Activated CD4-positive, alpha-beta T cell treated with anti-CD3 and anti-CD28 coated beads, Interleukin-2, amount 10 ng/mL, durations not matched to agents 24 days and 14 days (primary cell): Measurements from ENCODE around the gene DROSHA. TPM values are rescaled to one million over a fixed set of nuclear protein-coding genes. Genes with fewer than 3 reads are reported as not detected.
"Not testable (repeated sequence)": the region's sequence is repeated elsewhere in the genome, so short reads cannot be mapped to it uniquely, and the experiment has no call there.

ENCODE experiments used
- DNase-seq: peaks from one replicate; pipeline ENCODE4 v3.0.0; 2022
- H3K27ac Mint-ChIP-seq: one replicate; pipeline ENCODE4 v1.8.0; 2022; ENCODE audit warnings: mild to moderate bottlenecking, mixed read lengths
- H3K27me3 Mint-ChIP-seq: one replicate; pipeline ENCODE4 v1.8.0; 2022; ENCODE audit warnings: mixed read lengths
- H3K36me3 Mint-ChIP-seq: one replicate; pipeline ENCODE4 v1.8.0; 2022; ENCODE audit warnings: low read depth, mild to moderate bottlenecking, mixed read lengths
- H3K4me1 Mint-ChIP-seq: one replicate; pipeline ENCODE4 v1.8.0; 2021; ENCODE audit warnings: mixed read lengths
- H3K4me3 Mint-ChIP-seq: one replicate; pipeline ENCODE4 v1.8.0; 2022; ENCODE audit warnings: mild to moderate bottlenecking, moderate library complexity, mixed read lengths
- H3K9me3 Mint-ChIP-seq: one replicate; pipeline ENCODE4 v1.8.0; 2021; ENCODE audit warnings: mixed read lengths
- intact Hi-C: fragments of 100-400 bp; cut with micrococcal nuclease; formaldehyde crosslinking; loops from one replicate; pipeline ENCODE4 v1.15.1; 2023
- total RNA-seq: library from RNA; stranded (reverse); gene quantifications from 2 replicates; pipeline ENCODE4 v1.2.3, GENCODE V29; 2022

The DROSHA gene
- total RNA-seq, 1 donor from 2014 or later = 88.7 TPM

DNA sequence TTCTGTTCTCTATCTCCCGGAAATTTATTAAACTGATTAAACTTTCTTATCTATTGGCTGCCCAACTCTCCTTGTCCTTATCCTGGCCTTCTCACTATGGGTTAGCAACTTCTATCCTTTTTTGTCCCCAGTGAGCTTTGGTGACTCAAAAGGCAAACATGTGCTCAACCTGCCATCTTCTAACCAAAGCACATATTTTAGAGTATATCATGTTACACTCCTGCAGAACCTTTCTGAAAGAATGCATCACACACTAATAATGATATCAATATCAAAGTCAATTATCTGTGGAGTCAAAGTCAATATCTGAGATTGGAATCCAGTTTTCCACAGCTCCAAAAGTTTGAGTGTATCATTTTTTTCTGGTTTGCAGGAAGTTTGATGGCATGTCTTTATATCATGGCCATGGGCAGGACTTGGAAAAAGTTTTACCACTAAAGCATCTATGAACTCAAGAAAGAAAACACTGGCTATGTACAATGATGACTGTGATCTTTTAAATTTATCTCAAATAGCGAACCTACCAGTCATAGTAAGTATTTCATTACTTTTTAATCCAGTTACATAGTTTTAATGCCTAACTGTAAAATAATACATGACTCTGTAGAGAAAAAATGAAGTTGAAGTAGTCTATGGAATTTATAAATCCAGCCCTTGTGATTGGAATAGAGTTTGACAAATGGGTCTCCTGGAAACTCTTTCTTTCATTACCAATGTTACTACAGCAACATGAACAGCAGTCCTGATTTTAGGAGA, 166.8 kb downstream of the DROSHA start:
- no peaks in the 10 kb centered on the region for H3K4me1 Mint-ChIP-seq
- intact Hi-C loops = no loop called here
- DNase-seq = no peak
- no peaks in the 10 kb centered on the region for H3K36me3 Mint-ChIP-seq
- H3K27ac Mint-ChIP-seq = no peak overlapping the region
- peaks cover 8% of the 10 kb centered on the region for H3K9me3 Mint-ChIP-seq
- H3K27me3 Mint-ChIP-seq = no peaks in the 10 kb centered on the region
- no peak overlapping the region for H3K4me3 Mint-ChIP-seq

- Mint-ChIP-seq H3K4me3 (no peak overlapping the region), H3K9me3 (peaks cover 8% of the 10 kb centered on the region), H3K27ac (no peak overlapping the region), H3K27me3 (no peaks in the 10 kb centered on the region), H3K36me3 (no peaks in the 10 kb centered on the region), H3K4me1 (no peaks in the 10 kb centered on the region)
- no peak for DNase-seq
- intact Hi-C loops = no loop called here
Measured at GRCh38 chr5:31362931-31363568, 168.8 kb downstream of the DROSHA start.

DNA sequence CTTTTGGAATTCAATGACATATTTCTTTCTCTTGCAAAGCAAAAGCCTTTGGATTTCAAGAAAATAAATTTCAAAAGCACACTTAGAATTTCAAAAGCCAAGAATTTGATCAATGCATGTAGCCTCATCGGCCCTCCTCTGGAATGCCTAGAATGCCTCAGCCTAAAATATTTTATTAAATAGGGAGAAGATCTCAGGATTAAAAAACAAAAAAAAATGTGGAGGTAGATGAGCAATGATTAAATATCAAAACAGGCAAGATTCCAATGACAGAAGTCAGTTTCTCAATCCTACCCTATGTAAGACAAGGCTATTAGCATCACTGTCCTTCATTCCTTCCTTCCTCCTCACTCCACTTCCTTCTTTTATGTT, 169.4 kb downstream of the DROSHA start:
- intact Hi-C loops = no loop called here
- Mint-ChIP-seq H3K36me3 (no peaks in the 10 kb centered on the region), H3K9me3 (peaks cover 8% of the 10 kb centered on the region)

GRCh38 chr5:31361704-31362528, 170.0 kb downstream of the DROSHA start:
- H3K36me3 Mint-ChIP-seq, H3K4me1 Mint-ChIP-seq, H3K27ac Mint-ChIP-seq, DNase-seq, H3K4me3 Mint-ChIP-seq, intact Hi-C loops, H3K27me3 Mint-ChIP-seq, H3K9me3 Mint-ChIP-seq: not testable (repeated sequence)

More for the DNA sequence above, 169.4 kb downstream of the DROSHA start:
- Mint-ChIP-seq H3K27ac (no peak overlapping the region), H3K4me3 (no peak overlapping the region), H3K27me3 (no peaks in the 10 kb centered on the region), H3K4me1 (no peaks in the 10 kb centered on the region)
- no peak for DNase-seq

DNA sequence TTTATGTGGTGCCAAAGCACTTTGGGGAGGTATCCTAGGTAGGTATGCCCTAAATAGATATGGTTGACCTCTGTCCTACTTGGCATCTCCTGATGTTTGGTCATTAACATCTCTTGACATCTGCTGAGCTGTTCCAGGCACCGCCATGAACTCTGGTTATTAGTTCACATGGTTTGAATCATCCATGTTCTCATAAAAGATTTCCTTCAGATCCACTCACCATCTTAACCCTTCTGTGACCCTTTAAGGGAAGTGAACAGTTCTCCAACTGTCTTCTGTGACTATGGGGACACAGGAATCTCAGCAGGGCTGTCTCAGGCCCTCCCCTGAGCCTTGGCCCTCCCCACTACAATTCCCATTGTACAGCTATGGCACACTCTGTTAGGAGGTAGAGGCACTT, 170.7 kb downstream of the DROSHA start:
- no peak overlapping the region for H3K4me3 Mint-ChIP-seq
- no peak for DNase-seq
- H3K27me3 Mint-ChIP-seq = no peaks in the 10 kb centered on the region
- no peak overlapping the region for H3K27ac Mint-ChIP-seq
- H3K36me3 Mint-ChIP-seq = no peaks in the 10 kb centered on the region
- peaks cover 8% of the 10 kb centered on the region for H3K9me3 Mint-ChIP-seq
- intact Hi-C loops = no loop called here
- no peaks in the 10 kb centered on the region for H3K4me1 Mint-ChIP-seq

DNA sequence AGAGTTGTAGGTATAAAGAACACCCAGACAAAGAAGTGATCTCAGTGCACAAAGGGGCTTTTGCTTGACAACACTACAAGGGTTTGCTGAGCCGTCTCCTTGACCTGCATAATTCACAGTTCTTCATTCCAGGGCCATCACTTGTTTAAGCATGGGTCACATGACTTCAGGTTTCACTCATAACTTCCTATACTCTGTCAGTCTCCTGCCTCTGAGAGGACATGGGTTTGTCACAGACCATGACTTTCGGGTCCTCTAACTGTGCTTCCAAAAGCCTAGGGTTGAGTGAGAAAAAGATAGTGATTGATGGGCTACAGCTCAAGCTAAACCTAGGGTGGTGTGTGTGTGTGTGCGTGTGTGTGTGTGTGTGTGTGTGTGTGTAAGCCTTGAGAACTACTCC, 172.1 kb downstream of the DROSHA start:
- DNase-seq = no peak
- no peak overlapping the region for H3K4me3 Mint-ChIP-seq
- H3K27ac Mint-ChIP-seq = no peak overlapping the region
- no peaks in the 10 kb centered on the region for H3K4me1 Mint-ChIP-seq
- H3K36me3 Mint-ChIP-seq = no peaks in the 10 kb centered on the region
- H3K9me3 Mint-ChIP-seq = peaks cover 6% of the 10 kb centered on the region
- intact Hi-C loops = no loop called here
- H3K27me3 Mint-ChIP-seq = no peaks in the 10 kb centered on the region

DNA sequence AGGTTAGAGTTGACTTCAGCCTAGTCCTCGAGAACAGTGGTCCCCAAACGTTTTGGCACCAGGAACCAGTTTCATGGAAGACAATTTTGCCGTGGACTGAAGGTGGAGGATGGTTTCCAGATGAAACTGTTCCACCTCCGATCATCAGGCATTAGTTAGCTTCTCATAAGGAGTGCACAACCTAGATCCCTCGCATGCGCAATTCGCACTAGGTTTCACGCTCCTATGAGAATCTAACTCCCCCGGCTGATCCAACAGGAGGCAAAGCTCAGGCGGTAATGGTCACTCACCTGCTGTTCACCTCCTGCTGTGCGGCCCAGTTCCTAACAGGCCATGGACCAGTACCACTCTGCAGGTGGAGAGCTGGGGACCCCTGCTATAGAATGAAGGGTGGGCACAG, 174.9 kb downstream of the DROSHA start:
- Mint-ChIP-seq H3K4me1 (no peaks in the 10 kb centered on the region), H3K27me3 (peaks cover 4% of the 10 kb centered on the region), H3K36me3 (no peaks in the 10 kb centered on the region), H3K27ac (no peak overlapping the region), H3K4me3 (no peak overlapping the region), H3K9me3 (no peaks in the 10 kb centered on the region)
- intact Hi-C loops = no loop called here
- no peak for DNase-seq

GRCh38 chr5:31355337-31355736, 176.6 kb downstream of the DROSHA start:
- no peaks in the 10 kb centered on the region for H3K9me3 Mint-ChIP-seq
- no peaks in the 10 kb centered on the region for H3K4me1 Mint-ChIP-seq
- H3K36me3 Mint-ChIP-seq = no peaks in the 10 kb centered on the region
- intact Hi-C loops = no loop called here
- H3K27me3 Mint-ChIP-seq = peaks cover 4% of the 10 kb centered on the region
- DNase-seq = no peak
- no peak overlapping the region for H3K27ac Mint-ChIP-seq
- H3K4me3 Mint-ChIP-seq = no peak overlapping the region

Other genes with a start within 250 kb of the DROSHA start
- 34.2 and 37.7 TPM in 2 replicates for gene C5orf22, start 208 bp upstream of the DROSHA start, total RNA-seq
- gene PDZD2, start 107.0 kb upstream of the DROSHA start, total RNA-seq = not detected in 2 replicates